Measurements from ENCODE around the gene NKIRAS2.

NKIRAS2 gene

DNA sequence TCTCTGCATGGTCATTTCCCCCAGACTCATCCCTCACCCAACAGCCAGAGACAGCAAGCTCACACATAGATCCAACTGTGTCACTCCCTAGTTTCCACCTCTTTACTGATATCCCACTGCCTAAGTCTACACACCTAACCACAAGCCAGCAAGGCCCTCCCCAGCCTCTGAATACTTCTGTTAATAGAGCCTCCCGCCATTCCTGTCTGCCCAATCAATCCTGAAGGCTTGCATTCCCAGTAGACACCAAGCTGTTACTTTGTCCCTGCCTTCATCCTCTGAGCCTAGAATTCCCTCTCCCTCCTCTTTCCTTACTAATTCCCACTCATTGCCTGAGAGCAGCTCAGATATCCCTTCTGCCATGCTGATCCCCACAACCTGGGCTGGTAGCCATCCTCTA is 25.8 kb downstream of the NKIRAS2 start:
- TF ChIP-seq, protein P1, sequence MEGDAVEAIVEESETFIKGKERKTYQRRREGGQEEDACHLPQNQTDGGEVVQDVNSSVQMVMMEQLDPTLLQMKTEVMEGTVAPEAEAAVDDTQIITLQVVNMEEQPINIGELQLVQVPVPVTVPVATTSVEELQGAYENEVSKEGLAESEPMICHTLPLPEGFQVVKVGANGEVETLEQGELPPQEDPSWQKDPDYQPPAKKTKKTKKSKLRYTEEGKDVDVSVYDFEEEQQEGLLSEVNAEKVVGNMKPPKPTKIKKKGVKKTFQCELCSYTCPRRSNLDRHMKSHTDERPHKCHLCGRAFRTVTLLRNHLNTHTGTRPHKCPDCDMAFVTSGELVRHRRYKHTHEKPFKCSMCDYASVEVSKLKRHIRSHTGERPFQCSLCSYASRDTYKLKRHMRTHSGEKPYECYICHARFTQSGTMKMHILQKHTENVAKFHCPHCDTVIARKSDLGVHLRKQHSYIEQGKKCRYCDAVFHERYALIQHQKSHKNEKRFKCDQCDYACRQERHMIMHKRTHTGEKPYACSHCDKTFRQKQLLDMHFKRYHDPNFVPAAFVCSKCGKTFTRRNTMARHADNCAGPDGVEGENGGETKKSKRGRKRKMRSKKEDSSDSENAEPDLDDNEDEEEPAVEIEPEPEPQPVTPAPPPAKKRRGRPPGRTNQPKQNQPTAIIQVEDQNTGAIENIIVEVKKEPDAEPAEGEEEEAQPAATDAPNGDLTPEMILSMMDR (IDR thresholded peaks at IDR 0.05; ENCODE audit: control insufficient read depth, insufficient read depth, low read depth, low read length, missing control alignments): no peak
- no peak overlapping the region for H3K4me3 ChIP-seq (ENCODE audit: control insufficient read depth, low read depth, low read length)
- no peak for DNase-seq (ENCODE audit: low read depth)

DNA sequence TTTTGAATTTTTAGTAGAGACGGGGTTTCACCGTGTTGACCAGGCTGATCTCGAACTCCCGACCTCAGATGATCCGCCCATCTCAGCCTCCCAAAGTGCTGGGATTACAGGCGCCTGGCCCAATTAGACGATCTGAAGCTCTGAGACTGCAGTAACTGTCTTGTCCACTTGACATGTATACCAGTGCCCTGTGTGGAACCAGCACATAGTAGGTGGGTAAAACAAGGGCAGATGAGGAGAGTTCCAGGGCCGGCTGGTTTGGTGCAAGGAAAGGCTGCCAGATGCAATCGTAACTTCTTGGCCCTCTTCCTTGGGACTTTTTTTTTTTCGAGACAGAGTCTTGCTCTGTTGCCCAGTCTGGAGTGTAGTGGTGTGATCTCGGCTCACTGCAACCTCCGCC is 27.5 kb downstream of the NKIRAS2 start:
- TF ChIP-seq, protein P1 (IDR thresholded peaks at IDR 0.05; ENCODE audit: control insufficient read depth, insufficient read depth, low read depth, low read length, missing control alignments): no peak
- H3K4me3 ChIP-seq (ENCODE audit: control insufficient read depth, low read depth, low read length): no peak overlapping the region
- no peak for DNase-seq (ENCODE audit: low read depth)

DNA sequence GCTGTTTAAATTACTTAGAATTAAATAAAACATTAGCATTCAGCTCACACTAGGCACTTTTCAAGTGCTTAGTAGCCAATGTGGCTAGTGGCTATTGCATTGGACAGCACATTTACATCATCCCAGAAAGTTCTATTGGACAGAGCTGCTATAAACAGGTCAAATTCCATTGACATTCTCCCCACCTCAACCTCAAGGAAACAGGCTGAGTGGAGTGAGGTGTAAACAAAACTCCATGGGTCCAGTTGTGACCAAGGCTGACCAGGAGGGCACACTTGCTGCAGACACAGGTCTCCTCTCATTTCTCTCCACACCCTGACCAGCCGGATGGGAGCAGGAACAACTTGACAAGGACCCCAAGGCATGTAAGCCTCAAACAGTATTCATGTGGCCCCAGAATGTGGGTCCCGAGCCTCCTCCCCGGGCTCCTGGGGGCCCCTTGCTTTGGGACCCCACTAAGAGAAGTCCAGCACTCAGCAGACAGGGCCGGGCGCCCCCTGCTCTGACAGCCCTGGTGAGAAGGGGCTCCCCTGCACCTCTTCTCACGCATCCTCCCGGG is 30.0 kb downstream of the NKIRAS2 start:
- TF ChIP-seq, protein P1 (IDR thresholded peaks at IDR 0.05; ENCODE audit: control insufficient read depth, insufficient read depth, low read depth, low read length, missing control alignments): no peak
- no peak for DNase-seq (ENCODE audit: low read depth)
- peak overlapping the region; percentile 50 for H3K4me3 ChIP-seq (ENCODE audit: control insufficient read depth, low read depth, low read length)

DNA sequence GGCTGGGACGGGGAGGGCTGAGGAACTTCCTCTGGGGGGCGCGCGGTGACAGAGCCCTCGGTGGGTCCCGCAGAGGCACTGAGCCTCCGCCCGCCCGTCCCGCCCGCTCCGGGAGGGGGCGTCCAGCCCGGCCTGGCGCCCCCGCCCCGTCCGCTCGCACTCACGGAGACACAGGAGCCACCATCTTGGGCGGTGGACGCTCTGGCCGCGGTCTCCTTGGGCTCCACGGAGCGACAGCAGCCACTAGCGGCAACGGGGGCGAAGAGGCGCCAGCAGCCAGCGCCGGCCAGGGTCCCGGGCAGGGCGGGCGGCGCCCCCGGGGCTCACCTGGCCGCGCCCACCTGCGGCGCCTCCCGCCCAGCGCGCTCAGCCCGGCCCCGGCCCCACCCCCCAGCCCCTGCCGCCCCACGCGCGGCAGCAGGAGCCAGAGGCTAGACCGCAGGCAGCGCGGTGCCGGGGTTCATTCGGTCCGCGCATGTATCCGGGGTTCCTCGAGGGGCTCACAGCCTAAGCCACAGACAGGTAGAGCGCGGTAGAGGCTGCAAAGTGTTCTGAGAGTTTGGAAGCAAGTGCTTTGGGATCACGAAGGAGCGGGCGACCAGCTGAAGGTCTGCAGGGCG is 30.6 kb downstream of the NKIRAS2 start, which contains the start of gene C17orf113:
C17orf113 (minus strand) TSS at position 209 of the 620 bp plus-strand sequence. CDS start 7,225 bp downstream, outside the sequence.
- H3K4me3 ChIP-seq (ENCODE audit: control insufficient read depth, low read depth, low read length): peak within 1 kb of the TSS; percentile 50
- no peak for DNase-seq (ENCODE audit: low read depth)
- TF ChIP-seq, protein P1 (IDR thresholded peaks at IDR 0.05; ENCODE audit: control insufficient read depth, insufficient read depth, low read depth, low read length, missing control alignments): peak; percentile 27

DNA sequence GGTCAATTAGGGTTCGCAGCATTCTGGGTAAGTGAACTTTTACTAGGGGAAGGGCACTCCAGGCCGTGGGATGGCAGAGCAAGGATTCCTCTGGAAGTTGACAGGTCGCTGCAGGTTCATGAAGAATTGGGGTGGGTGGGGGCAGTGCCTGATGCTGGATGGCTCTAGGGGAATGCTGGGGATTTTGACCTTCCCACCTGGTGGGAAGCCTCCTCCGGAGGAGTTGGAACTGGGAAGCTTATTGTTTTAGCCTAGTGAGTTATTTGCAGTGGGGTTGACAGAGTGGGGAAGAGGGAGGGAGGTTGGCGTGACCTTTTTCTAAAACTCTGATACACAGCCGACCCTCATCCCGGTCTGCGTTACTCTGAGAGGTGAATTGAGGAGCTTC is 31.1 kb downstream of the NKIRAS2 start:
- no peak overlapping the region for H3K4me3 ChIP-seq (ENCODE audit: control insufficient read depth, low read depth, low read length)
- TF ChIP-seq, protein P1 (IDR thresholded peaks at IDR 0.05; ENCODE audit: control insufficient read depth, insufficient read depth, low read depth, low read length, missing control alignments): no peak
- no peak for DNase-seq (ENCODE audit: low read depth)

DNA sequence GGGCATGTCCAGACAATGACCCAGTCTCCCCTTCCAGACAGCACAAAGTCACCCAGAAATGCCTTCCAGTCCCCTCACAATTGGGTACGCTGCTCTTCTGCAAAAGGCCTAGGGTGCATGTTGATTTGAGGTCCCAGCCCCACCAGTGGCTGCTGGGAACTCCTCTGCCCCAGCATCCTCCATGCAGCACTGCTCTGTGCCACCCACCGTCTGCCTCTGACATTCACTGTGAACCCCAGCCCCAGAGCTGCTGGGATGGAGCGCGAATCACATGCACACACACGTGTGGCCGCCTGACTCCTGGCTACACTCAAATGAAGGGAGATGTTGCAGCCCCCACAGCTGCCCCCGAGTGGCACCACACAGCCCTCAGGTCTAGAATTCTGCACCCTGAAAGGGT is 31.8 kb downstream of the NKIRAS2 start:
- TF ChIP-seq, protein P1 (IDR thresholded peaks at IDR 0.05; ENCODE audit: control insufficient read depth, insufficient read depth, low read depth, low read length, missing control alignments): no peak
- H3K4me3 ChIP-seq (ENCODE audit: control insufficient read depth, low read depth, low read length): no peak overlapping the region

More for the DNA sequence above, 31.8 kb downstream of the NKIRAS2 start:
- DNase-seq (ENCODE audit: low read depth): no peak
